Measurements from ENCODE around the gene TET1. TPM values are rescaled to one million over a fixed set of nuclear protein-coding genes. Genes with fewer than 3 reads are reported as not detected.

TET1 gene
- total RNA-seq, 1 experiment from 2014 or later, result 2.4 TPM

GRCh38 chr10:68586606-68587305, 26.6 kb downstream of the TET1 start:
- Histone ChIP-seq H2AFZ (no peak overlapping the region), H3K9me3 (ENCODE audit: insufficient read depth, low read depth) (no peaks in the 10 kb centered on the region), H3F3A (ENCODE audit: insufficient read depth, low read depth) (no peaks in the 10 kb centered on the region), H3K27ac (no peak overlapping the region), H3K36me3 (ENCODE audit: low read depth) (no peaks in the 10 kb centered on the region), H3K79me2 (ENCODE audit: low read depth) (no peaks in the 10 kb centered on the region), H3K4me1 (replicated peaks; ENCODE audit: insufficient read depth) (no peaks in the 10 kb centered on the region), H4K20me1 (ENCODE audit: insufficient read depth) (no peaks in the 10 kb centered on the region), H3K27me3 (ENCODE audit: insufficient read depth, low read depth) (no peaks in the 10 kb centered on the region), H3K4me2 (no peak overlapping the region), H3K4me3 (no peak overlapping the region), H3K9me2 (ENCODE audit: insufficient read depth) (no peaks in the 10 kb centered on the region)
- no peak for DNase-seq
- no peak for TF ChIP-seq CTCF (conservative IDR thresholded peaks at IDR 0.05)
- TF ChIP-seq EZH2 (IDR thresholded peaks at IDR 0.05; ENCODE audit: low read depth), result no peak
- intact Hi-C loops (cut with micrococcal nuclease; ENCODE audit: unreplicated experiment), result no loop called here
- BruUV-seq (replicated peaks), result no TSS peak
- ChIA-PET POLR2A (ENCODE audit: unreplicated experiment) (no interaction called here), CTCF (no interaction called here)

GRCh38 chr10:68594405-68594804, 34.3 kb downstream of the TET1 start:
- peak overlapping the region; percentile 16 for H3K4me2 ChIP-seq
- CTCF ChIA-PET, result interaction anchor here (0.6 kb wide), 1 partner anchor 116 kb away, joined by 4 read pairs; no protein-coding TSS in a partner anchor
- H3K4me3 ChIP-seq, result no peak overlapping the region
- H3K4me1 ChIP-seq (replicated peaks; ENCODE audit: insufficient read depth), result peaks cover 11% of the 10 kb centered on the region; the same call in 1 of the 2 replicates
- no peaks in the 10 kb centered on the region for H3K27me3 ChIP-seq (ENCODE audit: insufficient read depth, low read depth)
- TF ChIP-seq CTCF (conservative IDR thresholded peaks at IDR 0.05) (no peak), EZH2 (IDR thresholded peaks at IDR 0.05; ENCODE audit: low read depth) (no peak)
- no peaks in the 10 kb centered on the region for H3K79me2 ChIP-seq (ENCODE audit: low read depth)
- H3K27ac ChIP-seq, result peak overlapping the region; percentile 35
- H3K9me3 ChIP-seq (ENCODE audit: insufficient read depth, low read depth), result no peaks in the 10 kb centered on the region
- peak; percentile 55 to 70 for DNase-seq
- no peaks in the 10 kb centered on the region for H3K36me3 ChIP-seq (ENCODE audit: low read depth)
- POLR2A ChIA-PET (ENCODE audit: unreplicated experiment), result interaction anchor here (0.6 kb wide), 2 partner anchors 28 to 312 kb away, joined by 4 to 9 read pairs; no protein-coding TSS in a partner anchor
- peaks cover 14% of the 10 kb centered on the region for H3F3A ChIP-seq (ENCODE audit: insufficient read depth, low read depth)
- intact Hi-C loops (cut with micrococcal nuclease; ENCODE audit: unreplicated experiment), result no loop called here
- peak overlapping the region; percentile 29; the same call in 1 of the 2 replicates for H2AFZ ChIP-seq
- H4K20me1 ChIP-seq (ENCODE audit: insufficient read depth), result no peaks in the 10 kb centered on the region
- H3K9me2 ChIP-seq (ENCODE audit: insufficient read depth), result no peaks in the 10 kb centered on the region
- no TSS peak for BruUV-seq (replicated peaks)

- H3K9me2 ChIP-seq (ENCODE audit: insufficient read depth), result no peaks in the 10 kb centered on the region
- peaks cover 14% of the 10 kb centered on the region for H3F3A ChIP-seq (ENCODE audit: insufficient read depth, low read depth)
- no peak for DNase-seq
- TF ChIP-seq EZH2 (IDR thresholded peaks at IDR 0.05; ENCODE audit: low read depth), result no peak
- H3K4me2 ChIP-seq, result no peak overlapping the region
- H4K20me1 ChIP-seq (ENCODE audit: insufficient read depth), result no peaks in the 10 kb centered on the region
- no peak overlapping the region for H2AFZ ChIP-seq
- POLR2A ChIA-PET (ENCODE audit: unreplicated experiment), result no interaction called here
- CTCF ChIA-PET, result interaction anchor here (0.6 kb wide), 1 partner anchor 65 kb away, joined by 3 read pairs; no protein-coding TSS in a partner anchor
- H3K36me3 ChIP-seq (ENCODE audit: low read depth), result no peaks in the 10 kb centered on the region
- intact Hi-C loops (cut with micrococcal nuclease; ENCODE audit: unreplicated experiment), result no loop called here
- BruUV-seq (replicated peaks), result no TSS peak
- no peak overlapping the region for H3K27ac ChIP-seq
- H3K9me3 ChIP-seq (ENCODE audit: insufficient read depth, low read depth), result no peaks in the 10 kb centered on the region
- H3K4me3 ChIP-seq, result no peak overlapping the region
- peaks cover 20% of the 10 kb centered on the region for H3K4me1 ChIP-seq (replicated peaks; ENCODE audit: insufficient read depth)
- H3K79me2 ChIP-seq (ENCODE audit: low read depth), result no peaks in the 10 kb centered on the region
- no peaks in the 10 kb centered on the region for H3K27me3 ChIP-seq (ENCODE audit: insufficient read depth, low read depth)
Measured at GRCh38 chr10:68595513-68595912, 35.4 kb downstream of the TET1 start.

Measured in PC-9 (cell line).